ENCODE data around the gene TNFRSF19. TPM values are rescaled to one million over a fixed set of nuclear protein-coding genes. Genes with fewer than 3 reads are reported as not detected.

Gene TNFRSF19
- total RNA-seq, 1 donor from 2014 or later = 0.85 TPM

DNA sequence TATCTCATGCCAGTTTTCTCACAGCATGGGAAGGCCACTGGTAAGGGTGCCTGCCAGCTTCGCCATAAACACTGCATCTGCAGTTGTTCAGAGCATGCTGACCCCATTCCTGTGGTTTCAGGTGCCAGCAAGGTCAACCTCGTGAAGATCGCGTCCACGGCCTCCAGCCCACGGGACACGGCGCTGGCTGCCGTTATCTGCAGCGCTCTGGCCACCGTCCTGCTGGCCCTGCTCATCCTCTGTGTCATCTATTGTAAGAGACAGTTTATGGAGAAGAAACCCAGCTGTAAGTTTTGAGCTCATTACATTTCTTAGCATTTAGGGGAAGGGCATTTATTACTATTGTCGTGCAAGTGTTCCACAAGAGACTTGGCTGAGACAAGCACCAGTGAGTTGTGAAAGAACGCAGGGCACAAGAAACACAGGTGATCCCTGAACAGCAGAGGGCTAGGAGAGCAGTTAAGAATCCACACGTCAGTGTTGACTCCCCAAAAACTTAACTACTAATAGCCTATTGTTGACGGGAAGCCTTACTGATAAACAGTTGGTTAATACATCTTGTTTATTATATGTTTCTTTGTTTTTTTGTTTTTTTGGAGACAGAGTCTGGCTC, 88.8 kb downstream of the TNFRSF19 start:
- no peaks in the 10 kb centered on the region for H3K27me3 ChIP-seq
- TF ChIP-seq, protein P1, sequence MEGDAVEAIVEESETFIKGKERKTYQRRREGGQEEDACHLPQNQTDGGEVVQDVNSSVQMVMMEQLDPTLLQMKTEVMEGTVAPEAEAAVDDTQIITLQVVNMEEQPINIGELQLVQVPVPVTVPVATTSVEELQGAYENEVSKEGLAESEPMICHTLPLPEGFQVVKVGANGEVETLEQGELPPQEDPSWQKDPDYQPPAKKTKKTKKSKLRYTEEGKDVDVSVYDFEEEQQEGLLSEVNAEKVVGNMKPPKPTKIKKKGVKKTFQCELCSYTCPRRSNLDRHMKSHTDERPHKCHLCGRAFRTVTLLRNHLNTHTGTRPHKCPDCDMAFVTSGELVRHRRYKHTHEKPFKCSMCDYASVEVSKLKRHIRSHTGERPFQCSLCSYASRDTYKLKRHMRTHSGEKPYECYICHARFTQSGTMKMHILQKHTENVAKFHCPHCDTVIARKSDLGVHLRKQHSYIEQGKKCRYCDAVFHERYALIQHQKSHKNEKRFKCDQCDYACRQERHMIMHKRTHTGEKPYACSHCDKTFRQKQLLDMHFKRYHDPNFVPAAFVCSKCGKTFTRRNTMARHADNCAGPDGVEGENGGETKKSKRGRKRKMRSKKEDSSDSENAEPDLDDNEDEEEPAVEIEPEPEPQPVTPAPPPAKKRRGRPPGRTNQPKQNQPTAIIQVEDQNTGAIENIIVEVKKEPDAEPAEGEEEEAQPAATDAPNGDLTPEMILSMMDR (IDR thresholded peaks at IDR 0.05) = no peak
- no peak for DNase-seq (ENCODE audit: low spot score in 2 of 2)
- no peak overlapping the region for H3K4me3 ChIP-seq
- H3K36me3 ChIP-seq = no peaks in the 10 kb centered on the region
- no peak overlapping the region for H3K27ac ChIP-seq
- H3K9me3 ChIP-seq = no peaks in the 10 kb centered on the region
- no peaks in the 10 kb centered on the region for H3K4me1 ChIP-seq
- intact Hi-C loops (cut with DNase I) = no loop called here

DNA sequence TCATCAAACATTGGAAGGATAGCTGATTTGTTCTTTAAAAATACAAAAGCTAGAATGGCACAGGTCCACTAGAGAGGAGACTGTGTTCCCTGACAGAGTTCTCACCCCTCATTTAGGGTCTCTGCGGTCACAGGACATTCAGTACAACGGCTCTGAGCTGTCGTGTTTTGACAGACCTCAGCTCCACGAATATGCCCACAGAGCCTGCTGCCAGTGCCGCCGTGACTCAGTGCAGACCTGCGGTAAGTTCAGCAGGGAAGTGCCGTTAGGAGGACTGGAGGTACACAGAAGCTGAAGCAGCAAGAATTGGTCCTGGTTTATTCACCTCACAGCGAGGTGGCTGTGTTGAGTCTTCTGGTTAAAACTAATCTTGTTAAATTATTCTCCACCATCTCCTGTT, 90.0 kb downstream of the TNFRSF19 start:
- Histone ChIP-seq H3K27me3 (no peaks in the 10 kb centered on the region), H3K9me3 (no peaks in the 10 kb centered on the region), H3K4me1 (no peaks in the 10 kb centered on the region), H3K36me3 (no peaks in the 10 kb centered on the region), H3K27ac (no peak overlapping the region), H3K4me3 (no peak overlapping the region)
- DNase-seq (ENCODE audit: low spot score in 2 of 2) = no peak
- TF ChIP-seq, protein P1 (IDR thresholded peaks at IDR 0.05) = no peak
- intact Hi-C loops (cut with DNase I) = no loop called here

DNA sequence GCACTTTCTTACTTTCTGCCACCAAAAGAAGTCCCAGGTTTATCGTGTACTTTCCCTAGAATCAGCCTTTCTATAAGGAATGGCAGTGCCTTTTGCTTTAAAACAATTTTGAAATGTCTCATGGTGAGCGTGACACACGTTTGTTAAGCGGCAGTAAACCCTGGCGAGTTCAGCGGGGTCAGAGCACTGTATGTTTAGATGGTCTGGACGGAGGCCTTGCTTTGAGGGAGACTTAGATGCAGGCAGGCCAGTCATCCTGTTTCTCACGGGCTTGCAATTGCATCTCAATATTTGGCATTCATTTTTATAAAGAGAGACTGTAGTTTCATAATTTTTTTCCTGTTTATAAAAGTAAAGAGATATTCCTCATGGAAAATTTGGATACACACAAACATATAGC, 96.4 kb downstream of the TNFRSF19 start:
- H3K27ac ChIP-seq = no peak overlapping the region
- no peak overlapping the region for H3K4me3 ChIP-seq
- TF ChIP-seq, protein P1 (IDR thresholded peaks at IDR 0.05) = no peak
- no peaks in the 10 kb centered on the region for H3K36me3 ChIP-seq
- DNase-seq (ENCODE audit: low spot score in 2 of 2) = no peak
- H3K27me3 ChIP-seq = no peaks in the 10 kb centered on the region
- no peaks in the 10 kb centered on the region for H3K4me1 ChIP-seq
- H3K9me3 ChIP-seq = no peaks in the 10 kb centered on the region
- intact Hi-C loops (cut with DNase I) = no loop called here

DNA sequence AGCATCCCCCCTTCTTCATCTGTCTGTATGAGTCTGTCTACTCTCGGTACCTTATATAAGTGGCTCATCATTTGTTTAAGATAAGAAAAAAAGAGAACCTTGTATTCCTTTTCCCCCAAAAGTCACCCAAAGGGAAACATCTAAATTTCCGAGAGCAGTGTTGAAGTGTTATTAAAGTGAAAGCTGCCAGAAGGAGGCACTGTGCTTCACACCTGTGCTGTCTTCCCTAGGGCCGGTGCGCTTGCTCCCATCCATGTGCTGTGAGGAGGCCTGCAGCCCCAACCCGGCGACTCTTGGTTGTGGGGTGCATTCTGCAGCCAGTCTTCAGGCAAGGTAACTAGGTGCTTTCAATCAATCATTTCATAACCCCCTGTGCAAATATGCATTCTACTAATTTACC, 97.5 kb downstream of the TNFRSF19 start:
- intact Hi-C loops (cut with DNase I) = no loop called here
- Histone ChIP-seq H3K9me3 (no peaks in the 10 kb centered on the region), H3K27ac (no peak overlapping the region), H3K4me3 (no peak overlapping the region), H3K4me1 (no peaks in the 10 kb centered on the region), H3K36me3 (no peaks in the 10 kb centered on the region), H3K27me3 (no peaks in the 10 kb centered on the region)
- TF ChIP-seq, protein P1 (IDR thresholded peaks at IDR 0.05) = no peak
- no peak for DNase-seq (ENCODE audit: low spot score in 2 of 2)

DNA sequence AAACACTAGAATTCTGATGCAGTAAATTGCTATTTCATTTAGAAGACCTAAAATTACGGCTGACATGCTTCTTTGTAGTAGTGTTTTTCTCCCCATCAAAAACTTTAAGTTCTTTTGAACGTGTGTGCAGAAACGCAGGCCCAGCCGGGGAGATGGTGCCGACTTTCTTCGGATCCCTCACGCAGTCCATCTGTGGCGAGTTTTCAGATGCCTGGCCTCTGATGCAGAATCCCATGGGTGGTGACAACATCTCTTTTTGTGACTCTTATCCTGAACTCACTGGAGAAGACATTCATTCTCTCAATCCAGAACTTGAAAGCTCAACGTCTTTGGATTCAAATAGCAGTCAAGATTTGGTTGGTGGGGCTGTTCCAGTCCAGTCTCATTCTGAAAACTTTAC, 98.3 kb downstream of the TNFRSF19 start:
- no peaks in the 10 kb centered on the region for H3K36me3 ChIP-seq
- intact Hi-C loops (cut with DNase I) = no loop called here
- no peaks in the 10 kb centered on the region for H3K9me3 ChIP-seq

More for the DNA sequence above, 98.3 kb downstream of the TNFRSF19 start:
- no peak for DNase-seq (ENCODE audit: low spot score in 2 of 2)
- H3K4me3 ChIP-seq = no peak overlapping the region
- H3K27me3 ChIP-seq = no peaks in the 10 kb centered on the region
- TF ChIP-seq, protein P1 (IDR thresholded peaks at IDR 0.05) = no peak
- H3K27ac ChIP-seq = no peak overlapping the region
- no peaks in the 10 kb centered on the region for H3K4me1 ChIP-seq
